Occipital lobe (tissue), 2 donors: ENCODE data around the gene PTPRN2. TPM values are rescaled to one million over a fixed set of nuclear protein-coding genes. Genes with fewer than 3 reads are reported as not detected.
"Not testable (repeated sequence)": the region's sequence is repeated elsewhere in the genome, so short reads cannot be mapped to it uniquely, and the experiment has no call there.

Source experiments
- DNase-seq: peaks from one replicate; lab custom pipeline; 2025; lab: John Stamatoyannopoulos, UW
- total RNA-seq: library from RNA; depleted of rRNA; stranded (reverse); fragments of >200 nt; gene quantifications from one replicate; pipeline ENCODE4 v1.2.3, GENCODE V29; 2014

The PTPRN2 gene
- total RNA-seq, 1 donor from 2014 or later, result 62.2 TPM

DNA sequence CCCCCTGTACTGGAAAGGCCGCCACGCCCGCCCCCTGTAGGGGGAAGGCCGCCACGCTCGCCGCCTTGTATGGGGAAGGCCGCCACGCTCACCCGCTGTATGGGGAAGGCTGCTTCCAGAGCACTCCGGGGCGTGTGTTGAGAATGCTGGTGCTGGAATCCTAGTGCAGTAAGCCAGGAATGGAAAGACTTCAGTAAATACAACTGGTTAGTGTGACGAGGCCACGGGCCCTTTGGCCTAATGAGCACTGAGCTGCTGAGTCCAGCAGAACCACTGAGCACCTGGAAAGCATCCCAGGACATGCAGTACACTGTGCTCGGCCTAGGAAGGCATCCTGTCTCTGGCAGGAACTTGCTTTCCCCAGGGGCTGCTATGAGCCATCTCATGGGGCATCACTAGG is 398.9 kb downstream of the PTPRN2 start:
- no peak for DNase-seq

DNA sequence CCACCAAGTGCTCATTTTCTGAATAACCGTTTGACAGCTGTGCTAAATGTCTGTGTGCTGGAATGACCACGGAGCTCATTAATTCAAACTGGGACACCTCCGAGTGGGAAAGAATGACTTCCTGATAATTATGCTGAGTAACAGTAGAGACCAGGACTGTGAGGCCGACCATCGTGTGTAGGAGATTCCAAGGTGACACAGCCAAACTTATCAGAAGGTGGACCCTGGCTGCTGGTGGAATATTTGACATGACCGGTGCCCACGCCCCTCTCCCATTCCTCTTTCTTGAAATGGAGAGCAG is 400.0 kb downstream of the PTPRN2 start:
- DNase-seq, result no peak

DNA sequence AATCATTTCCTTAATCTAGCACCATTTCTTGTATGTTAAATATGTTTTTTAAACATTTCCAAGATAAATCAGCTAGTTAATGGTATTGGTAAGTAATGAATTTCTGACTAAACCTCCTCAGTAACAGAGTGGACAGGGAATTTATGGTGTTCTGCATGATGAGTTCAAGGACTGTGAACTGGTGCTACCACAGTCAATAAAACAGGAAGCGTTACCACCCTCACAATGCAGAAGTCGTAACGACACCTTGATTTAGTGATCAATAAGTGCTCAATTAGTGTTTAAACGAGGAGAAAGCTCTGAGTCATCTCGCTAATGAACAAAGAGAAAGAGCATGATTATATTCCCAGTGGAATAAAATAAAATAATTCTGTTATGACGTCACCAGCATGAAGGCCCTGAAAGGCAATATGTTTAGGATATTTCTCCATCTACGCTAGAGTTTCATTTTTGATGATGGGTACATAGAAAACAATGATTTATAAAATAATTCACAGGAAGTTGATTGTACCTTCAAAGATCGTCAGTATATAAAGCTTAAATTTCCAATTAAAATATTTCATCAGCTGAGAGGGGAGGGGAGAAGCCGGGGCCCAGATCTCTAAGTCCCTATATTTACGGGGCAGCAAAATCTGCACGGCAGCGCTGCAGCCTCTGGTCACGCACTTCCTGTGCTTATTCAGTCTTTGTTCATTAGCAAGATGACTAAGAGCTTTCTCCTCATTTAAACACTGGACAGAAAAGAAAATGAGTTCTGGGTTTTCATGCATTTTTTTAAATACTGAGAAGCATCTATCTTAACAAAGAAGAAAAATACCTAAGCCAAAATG is 400.5 kb downstream of the PTPRN2 start:
- no peak for DNase-seq

DNA sequence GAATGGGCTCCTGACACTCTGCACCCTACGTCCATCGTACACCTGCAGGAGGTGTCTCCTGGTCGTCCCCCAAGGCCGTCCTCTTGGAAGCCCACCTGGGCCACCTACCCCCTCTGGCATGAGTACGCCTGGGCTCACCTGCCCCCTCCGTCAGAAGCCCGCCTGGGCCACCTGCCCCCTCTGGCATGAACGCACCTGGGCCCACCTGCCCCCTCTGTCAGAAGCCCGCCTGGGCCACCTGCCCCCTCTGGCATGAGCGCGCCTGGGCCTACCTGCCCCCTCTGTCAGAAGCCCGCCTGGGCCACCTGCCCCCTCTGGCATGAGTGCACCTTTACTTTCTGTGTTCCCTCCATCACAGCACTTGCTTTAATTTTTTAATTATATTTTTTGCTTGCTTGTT is 401.2 kb downstream of the PTPRN2 start:
- DNase-seq, result no peak

GRCh38 chr7:158185653-158186052 is 402.0 kb downstream of the PTPRN2 start:
- DNase-seq, result no peak

DNA sequence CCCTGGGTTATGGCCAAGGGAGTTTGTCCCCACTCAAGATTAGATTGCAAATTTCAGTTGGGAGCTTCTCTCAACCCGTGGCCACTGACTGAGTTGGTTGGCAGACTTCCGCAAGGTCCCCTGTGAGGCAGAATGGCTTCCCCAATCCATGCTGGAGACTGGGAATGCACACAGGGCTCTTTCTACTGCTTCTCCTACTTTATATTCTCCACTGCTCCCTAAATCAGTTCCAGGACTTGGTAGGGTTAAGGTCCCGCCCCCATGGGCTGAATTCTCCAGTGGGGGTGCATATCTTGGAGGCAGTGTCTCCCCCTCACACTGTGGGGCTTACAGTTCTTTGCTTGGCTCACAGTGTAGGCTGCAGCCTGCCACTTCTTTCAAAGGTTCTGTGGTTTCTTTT is 404.2 kb downstream of the PTPRN2 start:
- no peak for DNase-seq

DNA sequence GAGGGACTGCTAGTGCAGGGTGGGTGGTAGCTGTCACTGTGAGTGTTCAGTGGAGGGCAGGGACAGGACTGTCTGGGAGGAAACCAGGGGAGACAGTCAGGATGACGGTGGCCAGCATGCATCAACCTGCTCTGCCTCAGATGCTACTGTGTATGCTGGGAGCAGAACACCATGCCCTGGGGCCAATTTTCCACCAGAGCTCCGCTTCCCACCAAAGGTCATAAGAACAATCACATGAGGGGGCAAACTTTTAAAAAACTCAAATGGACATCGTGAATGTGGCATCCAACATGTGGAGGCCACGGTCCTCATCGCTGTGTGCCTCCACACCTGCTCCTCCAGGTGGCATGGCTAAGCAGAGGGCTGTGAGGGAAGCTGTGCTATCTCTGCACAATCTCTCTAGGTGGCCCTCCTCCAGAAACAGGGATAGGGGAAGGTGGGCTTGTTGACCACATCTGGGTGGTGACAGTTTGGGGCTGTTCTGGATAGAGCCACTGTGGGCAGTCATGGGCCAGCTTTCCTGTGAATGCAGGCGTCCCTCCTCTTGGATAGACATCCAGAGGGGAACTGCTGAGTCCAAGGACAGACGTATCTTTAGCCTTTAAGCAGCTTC is 411.0 kb downstream of the PTPRN2 start:
- DNase-seq, result no peak

GRCh38 chr7:158175779-158176178 is 411.8 kb downstream of the PTPRN2 start:
- no peak for DNase-seq

DNA sequence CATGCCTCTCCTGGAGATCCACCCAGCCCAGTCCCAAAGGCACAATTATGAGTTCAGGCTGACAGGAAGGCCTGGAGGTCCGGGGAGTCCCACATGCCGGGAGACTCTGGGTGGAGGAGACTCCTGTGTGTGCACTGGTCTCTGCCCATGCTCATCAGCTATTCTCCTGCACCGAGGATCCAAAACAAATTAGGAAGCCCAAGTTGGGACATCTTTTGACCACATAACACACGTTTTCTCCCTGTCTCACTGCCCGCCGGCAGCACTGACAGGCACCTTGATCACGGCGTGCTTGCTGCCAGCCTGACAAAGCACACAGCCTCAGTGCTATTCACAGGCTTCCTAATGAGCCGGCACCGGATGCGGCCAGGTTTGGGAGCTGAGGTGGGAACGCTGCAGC is 412.7 kb downstream of the PTPRN2 start:
- no peak for DNase-seq

DNA sequence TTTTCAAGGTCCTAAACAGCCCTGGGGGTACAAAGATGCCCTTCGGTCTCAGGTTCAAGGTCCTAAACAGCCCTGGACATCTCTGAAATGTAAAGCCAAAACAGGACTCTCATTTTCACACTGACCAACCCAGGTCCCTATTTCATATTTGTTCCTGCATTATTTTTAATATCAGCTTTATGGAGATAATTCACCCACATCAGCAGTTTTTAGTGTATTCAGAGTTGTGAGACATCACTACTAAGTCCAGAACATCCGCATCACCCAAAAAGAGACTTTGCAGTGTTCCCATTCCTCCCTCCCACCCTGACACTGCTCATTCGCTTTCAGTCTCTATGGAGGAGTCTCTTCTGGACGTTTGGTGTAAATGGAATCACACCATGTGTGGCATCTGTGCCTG is 420.2 kb downstream of the PTPRN2 start:
- no peak for DNase-seq

GRCh38 chr7:158166386-158167340 is 421.0 kb downstream of the PTPRN2 start:
- DNase-seq, result no peak

DNA sequence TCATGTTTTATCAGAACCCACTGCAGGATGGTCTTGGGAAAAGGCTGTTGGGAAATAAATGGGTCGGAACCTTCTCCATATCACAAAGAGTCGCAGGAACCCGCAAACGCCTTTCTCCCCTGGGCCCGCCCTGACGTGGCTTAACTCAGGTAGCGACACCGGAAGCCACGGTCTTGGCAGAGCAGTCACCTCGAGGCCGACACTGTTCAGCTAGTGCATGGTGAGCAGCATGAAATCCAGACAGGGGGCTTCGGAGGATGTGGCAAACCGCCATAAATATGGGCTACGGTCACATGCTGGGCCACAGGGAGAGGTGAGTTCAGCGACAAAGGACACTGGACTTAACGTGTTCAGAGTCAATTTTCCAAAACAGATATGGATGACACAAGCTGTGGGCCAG is 421.9 kb downstream of the PTPRN2 start:
- no peak for DNase-seq

DNA sequence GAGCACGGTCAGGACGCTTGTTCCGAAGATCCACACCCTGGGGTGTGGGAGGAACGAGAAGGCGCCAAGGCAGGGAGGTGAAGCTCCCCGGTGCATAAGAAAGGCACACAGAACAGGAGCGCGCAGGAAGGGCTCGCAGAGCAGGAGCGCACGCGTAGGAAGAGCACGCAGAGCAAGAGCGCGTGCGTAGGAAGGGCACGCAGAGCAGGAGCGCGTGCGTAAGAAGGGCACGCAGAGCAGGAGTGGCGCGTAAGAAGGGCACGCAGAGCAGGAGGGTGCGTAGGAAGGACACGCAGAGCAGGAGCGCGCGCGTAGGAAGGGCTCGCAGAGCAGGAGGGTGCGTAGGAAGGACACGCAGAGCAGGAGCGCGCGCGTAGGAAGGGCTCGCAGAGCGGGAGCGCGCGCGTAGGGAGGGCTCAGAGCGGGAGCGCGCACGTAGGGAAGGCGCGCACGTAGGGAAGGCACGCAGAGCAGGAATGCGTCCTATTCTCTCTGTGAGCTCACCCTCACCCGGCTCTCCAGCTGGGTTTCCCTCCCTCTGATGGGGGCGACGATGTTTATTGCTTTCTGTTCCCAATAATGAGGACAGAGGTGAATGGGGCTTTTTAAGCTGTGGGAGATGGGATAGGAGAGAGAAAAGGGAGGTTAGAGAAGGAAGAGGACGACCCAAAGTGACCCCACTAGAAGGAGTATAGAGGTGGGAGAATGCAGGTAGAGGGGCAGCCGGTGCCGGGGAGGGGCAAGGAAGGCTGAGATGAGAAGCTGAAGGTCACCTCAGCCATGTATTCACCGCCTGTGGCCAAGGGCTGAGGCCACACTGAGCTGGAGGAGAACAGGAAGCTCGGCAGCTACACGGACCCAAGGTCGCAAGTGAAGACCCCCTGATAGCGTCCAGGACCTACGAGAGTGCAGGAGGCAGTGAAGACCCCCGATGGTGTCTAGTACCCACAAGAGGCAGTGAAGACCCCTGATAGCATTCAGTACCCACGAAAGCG is 423.2 kb downstream of the PTPRN2 start:
- no peak for DNase-seq

GRCh38 chr7:158161194-158161593 is 426.4 kb downstream of the PTPRN2 start:
- DNase-seq, result no peak

- no peak for DNase-seq
Measured at GRCh38 chr7:158160199-158160598, 427.4 kb downstream of the PTPRN2 start.

GRCh38 chr7:158157460-158157859 is 430.2 kb downstream of the PTPRN2 start:
- DNase-seq, result no peak

DNA sequence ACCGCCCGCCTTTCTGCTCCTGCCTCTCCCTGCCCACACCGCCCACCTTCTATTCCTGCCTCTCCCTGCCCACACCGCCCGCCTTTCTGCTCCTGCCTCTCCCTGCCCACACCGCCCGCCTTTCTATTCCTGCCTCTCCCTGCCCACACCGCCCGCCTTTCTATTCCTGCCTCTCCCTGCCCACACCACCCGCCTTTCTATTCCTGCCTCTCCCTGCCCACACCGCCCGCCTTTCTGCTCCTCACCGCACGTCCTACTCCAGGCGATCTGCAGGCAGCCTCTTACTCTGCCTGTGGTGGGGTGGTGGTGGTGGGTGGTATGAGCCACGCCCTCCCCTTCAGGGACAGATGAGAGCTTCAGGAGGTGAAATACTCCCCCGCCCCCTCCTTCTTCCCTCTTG is 436.4 kb downstream of the PTPRN2 start:
- not testable (repeated sequence) for DNase-seq

DNA sequence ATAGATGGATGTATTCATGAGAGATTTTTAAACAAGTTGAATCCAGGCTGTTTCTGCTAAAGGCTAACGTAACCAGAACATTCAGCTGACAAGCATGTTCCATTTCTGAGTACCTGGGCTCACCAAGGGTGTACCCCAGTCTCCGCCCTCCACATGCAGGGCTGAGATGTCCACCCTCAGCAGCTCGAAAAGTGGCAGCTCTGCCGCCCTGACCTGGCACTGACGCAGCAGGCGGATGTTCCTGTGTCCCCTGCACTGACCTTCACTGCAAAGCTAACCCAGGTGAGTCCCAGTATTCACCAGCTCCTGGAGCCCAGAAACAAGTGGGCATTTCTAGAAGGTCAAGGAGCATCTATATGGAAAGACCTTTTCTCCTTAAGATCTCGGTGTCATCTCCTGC is 437.4 kb downstream of the PTPRN2 start:
- DNase-seq, result no peak

DNA sequence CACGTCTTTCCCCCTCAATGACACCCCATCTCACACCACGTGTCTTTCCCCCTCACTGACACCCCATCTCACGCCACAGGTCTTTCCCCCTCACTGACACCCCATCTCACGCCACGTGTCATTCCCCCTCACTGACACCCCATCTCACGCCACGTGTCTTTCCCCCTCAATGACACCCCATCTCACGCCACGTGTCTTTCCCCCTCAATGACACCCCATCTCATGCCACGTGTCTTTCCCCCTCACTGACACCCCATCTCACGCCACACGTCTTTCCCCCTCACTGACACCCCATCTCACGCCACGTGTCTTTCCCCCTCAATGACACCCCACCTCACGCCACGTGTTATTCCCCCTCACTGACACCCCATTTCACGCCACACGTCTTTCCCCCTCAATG is 440.2 kb downstream of the PTPRN2 start:
- DNase-seq, result not testable (repeated sequence)

DNA sequence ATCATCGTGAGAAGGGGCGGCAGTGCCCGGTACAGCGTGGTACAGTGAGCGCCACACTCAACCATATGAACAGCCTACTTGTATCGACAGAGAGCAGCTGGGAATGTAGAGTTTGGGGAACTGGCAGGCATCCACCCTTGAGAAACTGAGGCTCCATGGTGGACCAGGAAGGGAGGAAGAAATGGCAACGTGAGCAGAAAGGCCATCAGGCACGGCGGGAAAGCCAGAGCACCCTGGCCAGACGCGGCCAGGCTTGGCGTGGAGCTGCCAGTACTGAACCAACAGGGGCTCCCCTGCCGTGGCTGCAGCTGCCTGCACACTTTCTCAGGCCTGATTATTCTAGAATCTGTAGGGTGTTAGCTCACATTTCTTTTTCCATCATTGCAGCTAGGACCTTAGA is 442.3 kb downstream of the PTPRN2 start:
- DNase-seq, result no peak
